NB4 (cell line): Measurements from ENCODE around the gene DTNBP1.

Source experiments
- POLR2A ChIP-seq: IDR thresholded peaks from 2 replicates; pipeline ENCODE4 v1.6.1; 2011; ENCODE audit warnings: mild to moderate bottlenecking; ENCODE audit not compliant: insufficient read length; ENCODE audit errors: extremely low read depth
- TF ChIP-seq, protein P1 (sequence below): IDR thresholded peaks from one replicate; pipeline ENCODE4 v1.5.1; 2012; ENCODE audit warnings: low read depth, low read length

DNA sequence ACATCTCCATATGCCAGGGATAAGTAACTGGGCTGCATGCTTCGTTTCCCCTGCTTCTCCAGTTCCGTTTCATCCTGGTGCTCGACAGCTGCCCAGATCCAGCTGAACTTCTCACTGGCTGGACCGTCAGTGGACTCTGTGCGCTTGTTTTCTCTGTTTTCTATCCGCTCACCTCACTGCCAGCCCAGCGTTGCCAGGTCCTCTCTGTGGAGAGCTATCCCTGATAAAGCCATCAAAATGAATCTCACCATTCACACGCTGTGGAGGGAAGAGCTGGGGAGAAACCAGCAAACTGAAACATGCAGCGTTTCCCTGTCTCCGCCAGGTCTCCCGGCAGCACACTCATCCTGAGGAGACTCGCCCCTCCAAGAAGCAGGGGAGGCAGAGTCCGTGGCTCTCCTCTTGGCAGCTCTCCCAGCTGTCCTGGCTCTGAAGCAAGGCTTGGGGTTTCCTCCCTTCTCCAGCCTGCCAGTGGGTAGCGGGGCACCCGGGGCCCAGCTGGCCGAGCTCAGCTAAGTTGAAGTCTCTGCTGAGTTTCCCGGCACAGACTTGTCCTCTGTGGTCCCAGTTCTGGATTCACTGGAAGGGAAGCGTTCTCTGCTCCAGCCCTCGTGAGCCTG lies 160.9 kb downstream of the DTNBP1 start:
- TF ChIP-seq, protein P1, sequence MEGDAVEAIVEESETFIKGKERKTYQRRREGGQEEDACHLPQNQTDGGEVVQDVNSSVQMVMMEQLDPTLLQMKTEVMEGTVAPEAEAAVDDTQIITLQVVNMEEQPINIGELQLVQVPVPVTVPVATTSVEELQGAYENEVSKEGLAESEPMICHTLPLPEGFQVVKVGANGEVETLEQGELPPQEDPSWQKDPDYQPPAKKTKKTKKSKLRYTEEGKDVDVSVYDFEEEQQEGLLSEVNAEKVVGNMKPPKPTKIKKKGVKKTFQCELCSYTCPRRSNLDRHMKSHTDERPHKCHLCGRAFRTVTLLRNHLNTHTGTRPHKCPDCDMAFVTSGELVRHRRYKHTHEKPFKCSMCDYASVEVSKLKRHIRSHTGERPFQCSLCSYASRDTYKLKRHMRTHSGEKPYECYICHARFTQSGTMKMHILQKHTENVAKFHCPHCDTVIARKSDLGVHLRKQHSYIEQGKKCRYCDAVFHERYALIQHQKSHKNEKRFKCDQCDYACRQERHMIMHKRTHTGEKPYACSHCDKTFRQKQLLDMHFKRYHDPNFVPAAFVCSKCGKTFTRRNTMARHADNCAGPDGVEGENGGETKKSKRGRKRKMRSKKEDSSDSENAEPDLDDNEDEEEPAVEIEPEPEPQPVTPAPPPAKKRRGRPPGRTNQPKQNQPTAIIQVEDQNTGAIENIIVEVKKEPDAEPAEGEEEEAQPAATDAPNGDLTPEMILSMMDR, result no peak
- no peak for TF ChIP-seq POLR2A
